Bronchial epithelial cell (primary cell): Measurements from ENCODE around the gene PRAMEF8. TPM values are rescaled to one million over a fixed set of nuclear protein-coding genes. Genes with fewer than 3 reads are reported as not detected.
"Not testable (repeated sequence)": the region's sequence is repeated elsewhere in the genome, so short reads cannot be mapped to it uniquely, and the experiment has no call there.

Experiments used
- DNase-seq: peaks from one replicate; pipeline ENCODE4 v3.0.0-alpha.2; 2010; ENCODE audit warnings: low read depth
- FAIRE-seq: peaks from 2 replicates; lab custom pipeline; 2011; peaks lifted over from hg19 to GRCh38; lab: Jason Lieb, UNC
- H3K27me3 ChIP-seq: 2 replicates; pipeline ENCODE4 v1.5.1; 2011; ENCODE audit warnings: low read length; ENCODE audit not compliant: control insufficient read depth, insufficient read depth
- H3K36me3 ChIP-seq: 2 replicates; pipeline ENCODE4 v1.5.1; 2011; ENCODE audit warnings: low read length; ENCODE audit not compliant: control insufficient read depth, insufficient read depth
- H3K4me3 ChIP-seq: 2 replicates; pipeline ENCODE4 v1.5.1; 2011; ENCODE audit warnings: mild to moderate bottlenecking, low read depth, low read length, control low read depth
- total RNA-seq: library from RNA; depleted of rRNA; stranded (reverse); fragments of >200 nt; gene quantifications from 2 replicates; pipeline ENCODE4 v1.2.1, GENCODE V29; 2014

PRAMEF8 gene
- total RNA-seq, 1 donor from 2014 or later: not detected

DNA sequence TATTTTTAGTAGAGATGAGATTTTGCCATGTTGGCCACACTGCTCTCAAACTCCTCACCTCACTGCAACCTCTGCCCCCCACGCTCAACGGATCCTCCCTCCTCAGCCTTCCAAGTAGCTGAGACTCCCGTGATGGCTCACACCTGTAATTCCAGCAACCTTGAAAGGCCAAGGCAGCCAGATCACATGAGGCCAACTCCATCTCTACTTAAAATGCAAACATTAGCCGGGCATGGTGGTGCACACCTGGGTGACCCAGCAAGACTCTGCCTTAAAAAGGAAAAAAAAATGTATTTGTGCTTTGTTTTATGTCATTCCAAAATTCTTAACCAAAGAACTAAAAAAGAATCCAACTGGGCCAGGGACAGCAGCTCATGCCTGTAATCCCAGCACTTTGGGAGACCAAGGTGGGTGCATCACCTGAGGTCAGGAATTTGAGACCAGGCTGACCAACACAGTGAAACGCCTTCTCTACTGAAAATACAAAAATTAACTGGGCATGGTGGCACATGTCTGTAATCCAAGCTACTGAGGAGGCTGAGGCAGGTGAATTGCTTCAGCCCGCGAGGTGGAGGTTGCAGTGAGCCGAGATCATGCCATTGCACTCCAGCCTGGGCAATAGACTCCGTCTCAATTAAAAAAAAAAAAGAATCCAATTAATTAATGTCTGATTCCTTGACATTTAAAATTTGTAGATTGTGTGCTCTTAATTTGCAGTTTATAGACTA, 41.2 kb downstream of the PRAMEF8 start:
- not testable (repeated sequence) for DNase-seq, H3K27me3 ChIP-seq, FAIRE-seq, H3K4me3 ChIP-seq, H3K36me3 ChIP-seq

GRCh38 chr1:13239633-13240032, 45.3 kb downstream of the PRAMEF8 start:
- not testable (repeated sequence) for H3K4me3 ChIP-seq, H3K36me3 ChIP-seq, DNase-seq, FAIRE-seq, H3K27me3 ChIP-seq

GRCh38 chr1:13237572-13237971, 47.4 kb downstream of the PRAMEF8 start:
- DNase-seq, H3K4me3 ChIP-seq, H3K36me3 ChIP-seq, H3K27me3 ChIP-seq, FAIRE-seq: not testable (repeated sequence)

DNA sequence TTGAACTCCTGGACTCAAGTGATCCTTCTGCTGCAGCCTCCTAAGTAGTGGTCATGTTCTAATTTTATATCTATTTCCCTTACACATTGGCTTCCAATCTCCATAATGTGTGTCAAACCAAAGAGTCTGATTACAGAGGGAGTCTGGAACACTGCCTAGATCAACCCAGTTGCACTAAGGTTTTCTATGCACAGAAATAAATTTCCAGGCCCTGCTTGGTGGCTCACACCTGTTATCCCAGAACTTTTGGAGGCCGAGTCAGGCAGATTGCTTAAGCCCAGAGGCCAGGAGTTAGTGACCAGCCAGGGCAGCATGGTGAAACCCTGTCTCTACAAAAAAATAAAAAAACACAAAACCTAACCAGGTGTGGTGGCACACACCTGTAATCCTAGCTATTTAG, 50.9 kb downstream of the PRAMEF8 start:
- H3K4me3 ChIP-seq, H3K27me3 ChIP-seq, FAIRE-seq, H3K36me3 ChIP-seq, DNase-seq: not testable (repeated sequence)

DNA sequence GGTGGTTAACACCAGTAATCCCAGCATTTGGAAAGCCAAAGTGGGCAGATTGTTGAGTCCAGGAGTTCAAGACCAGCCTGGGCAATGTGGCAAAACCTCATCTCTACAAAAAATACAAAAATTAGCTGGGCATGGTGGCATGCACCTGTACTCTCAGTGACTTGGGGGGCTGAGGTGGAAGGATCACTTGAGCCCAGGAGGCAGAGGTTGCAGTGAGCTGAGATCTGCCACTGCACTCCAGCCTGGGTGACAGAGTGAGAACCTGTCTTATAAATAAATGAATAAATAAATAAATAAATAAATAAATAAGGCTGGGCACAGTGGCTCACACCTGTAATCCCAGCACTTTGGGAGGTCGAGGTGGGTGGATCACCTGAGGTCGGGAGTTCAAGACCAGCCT, 52.9 kb downstream of the PRAMEF8 start:
- not testable (repeated sequence) for H3K4me3 ChIP-seq, FAIRE-seq, H3K27me3 ChIP-seq, H3K36me3 ChIP-seq, DNase-seq

Other genes with a start within 250 kb of the PRAMEF8 start
- gene PRAMEF27, start 228.6 kb downstream of the PRAMEF8 start, total RNA-seq: not detected in 2 replicates
- gene HNRNPCL3, start 224.4 kb downstream of the PRAMEF8 start, total RNA-seq: not detected in 2 replicates
- gene PRAMEF25, start 214.4 kb downstream of the PRAMEF8 start, total RNA-seq: not detected in 2 replicates
- gene HNRNPCL2, start 168.3 kb downstream of the PRAMEF8 start, total RNA-seq: not detected in 2 replicates
- not detected in 2 replicates for gene PRAMEF26, start 129.1 kb downstream of the PRAMEF8 start, total RNA-seq
- not detected in 2 replicates for gene HNRNPCL4, start 119.5 kb downstream of the PRAMEF8 start, total RNA-seq
- gene PRAMEF9, start 113.3 kb downstream of the PRAMEF8 start, total RNA-seq: not detected in 2 replicates
- not detected in 2 replicates for gene PRAMEF13, start 83.7 kb downstream of the PRAMEF8 start, total RNA-seq
- gene PRAMEF18, start 59.0 kb downstream of the PRAMEF8 start, total RNA-seq: not detected in 2 replicates
- gene PRAMEF5, start 30.9 kb downstream of the PRAMEF8 start, total RNA-seq: not detected in 2 replicates
- not detected in 2 replicates for gene PRAMEF33, start 18.4 kb upstream of the PRAMEF8 start, total RNA-seq
- gene PRAMEF15, start 30.4 kb upstream of the PRAMEF8 start, total RNA-seq: not detected in 2 replicates
- not detected in 2 replicates for gene PRAMEF14, start 62.0 kb upstream of the PRAMEF8 start, total RNA-seq
- gene PRAMEF19, start 86.8 kb upstream of the PRAMEF8 start, total RNA-seq: not detected in 2 replicates
- gene PRAMEF17, start 104.5 kb upstream of the PRAMEF8 start, total RNA-seq: not detected in 2 replicates
- not detected in 2 replicates for gene PRAMEF20, start 125.3 kb upstream of the PRAMEF8 start, total RNA-seq
- gene LRRC38, start 228.9 kb upstream of the PRAMEF8 start, total RNA-seq: not detected in 2 replicates